ENCODE measurements around the gene PRKCE. TPM values are rescaled to one million over a fixed set of nuclear protein-coding genes. Genes with fewer than 3 reads are reported as not detected.
A peak's percentile ranks its signal among the peaks of the same experiment; 100 is the strongest.

PRKCE gene
- total and polyA plus RNA-seq, 2 donors (not counting 1 experiment from before 2014, with no cell fraction given), result 23.6 to 271 TPM

GRCh38 chr2:45789961-45790723, 138.7 kb downstream of the PRKCE start:
- peaks cover 61% of the 10 kb centered on the region for H3K4me1 Mint-ChIP-seq
- no peak overlapping the region for H3K27ac ChIP-seq (ENCODE audit: low read length in 2 of 2)
- TF ChIP-seq, protein P1, sequence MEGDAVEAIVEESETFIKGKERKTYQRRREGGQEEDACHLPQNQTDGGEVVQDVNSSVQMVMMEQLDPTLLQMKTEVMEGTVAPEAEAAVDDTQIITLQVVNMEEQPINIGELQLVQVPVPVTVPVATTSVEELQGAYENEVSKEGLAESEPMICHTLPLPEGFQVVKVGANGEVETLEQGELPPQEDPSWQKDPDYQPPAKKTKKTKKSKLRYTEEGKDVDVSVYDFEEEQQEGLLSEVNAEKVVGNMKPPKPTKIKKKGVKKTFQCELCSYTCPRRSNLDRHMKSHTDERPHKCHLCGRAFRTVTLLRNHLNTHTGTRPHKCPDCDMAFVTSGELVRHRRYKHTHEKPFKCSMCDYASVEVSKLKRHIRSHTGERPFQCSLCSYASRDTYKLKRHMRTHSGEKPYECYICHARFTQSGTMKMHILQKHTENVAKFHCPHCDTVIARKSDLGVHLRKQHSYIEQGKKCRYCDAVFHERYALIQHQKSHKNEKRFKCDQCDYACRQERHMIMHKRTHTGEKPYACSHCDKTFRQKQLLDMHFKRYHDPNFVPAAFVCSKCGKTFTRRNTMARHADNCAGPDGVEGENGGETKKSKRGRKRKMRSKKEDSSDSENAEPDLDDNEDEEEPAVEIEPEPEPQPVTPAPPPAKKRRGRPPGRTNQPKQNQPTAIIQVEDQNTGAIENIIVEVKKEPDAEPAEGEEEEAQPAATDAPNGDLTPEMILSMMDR (IDR thresholded peaks at IDR 0.05), result no peak
- peaks cover 92% of the 10 kb centered on the region for H3K79me2 ChIP-seq (ENCODE audit: control insufficient read depth, insufficient read depth, low read length)
- WGBS (ENCODE audit: insufficient coverage), result 76% methylated on average over 7 of the region's 10 CpGs
- ChIA-PET CTCF (interaction anchor here (0.6 to 1.4 kb wide), 5 partner anchors 9 to 569 kb away, joined by 3 to 8 read pairs (median 4); no protein-coding TSS in a partner anchor), POLR2A (no interaction called here)
- no peaks in the 10 kb centered on the region for H3K27me3 Mint-ChIP-seq
- no peak for ATAC-seq (ENCODE audit: low read depth)
- H4K20me1 ChIP-seq (ENCODE audit: control insufficient read depth, insufficient read depth, low read length, poor library complexity, severe bottlenecking), result peaks cover 88% of the 10 kb centered on the region
- DNase-seq, result no peak
- peaks cover 24 to 29% of the 10 kb centered on the region in 2 donors for H3K4me1 ChIP-seq (ENCODE audit: control insufficient read depth in 2 of 2, insufficient read depth in 2 of 2, low read length in 2 of 2)
- no peak overlapping the region for H3K9ac ChIP-seq (ENCODE audit: low read length)
- H3K36me3 ChIP-seq (replicated peaks in 1 of 2; ENCODE audit: control extremely low read depth in 1 of 2, control insufficient read depth in 1 of 2, extremely low read depth in 1 of 2, insufficient read depth in 2 of 2, low read length in 1 of 2), result no peaks in the 10 kb centered on the region
- H3K4me3 Mint-ChIP-seq, result no peak overlapping the region
- H3K27ac Mint-ChIP-seq, result no peak overlapping the region
- no peak overlapping the region for H2AFZ ChIP-seq (ENCODE audit: insufficient read depth, low read depth, low read length, poor library complexity, severe bottlenecking)
- H3K4me2 ChIP-seq (replicated peaks; ENCODE audit: low read depth, low read length, poor library complexity, severe bottlenecking), result peak overlapping the region; percentile 40
- H3K9me3 Mint-ChIP-seq (ENCODE audit: insufficient read depth), result no peaks in the 10 kb centered on the region
- no peaks in the 10 kb centered on the region for H3K27me3 ChIP-seq (replicated peaks in 1 of 4; ENCODE audit: control extremely low read depth in 1 of 4, control insufficient read depth in 3 of 4, insufficient read depth in 4 of 4, low read length in 3 of 4)
- no peak overlapping the region for H3K4me3 ChIP-seq (ENCODE audit: control extremely low read depth in 1 of 5, extremely low read depth in 1 of 5, insufficient read depth in 1 of 5, low read depth in 2 of 5, low read length in 4 of 5)
- intact Hi-C loops (cut with micrococcal nuclease), result loop anchor here (5.0 kb wide), 1 partner anchor 42 kb away; no protein-coding TSS in a partner anchor
- H3K9me3 ChIP-seq (ENCODE audit: control extremely low read depth in 1 of 3, control insufficient read depth in 2 of 3, insufficient read depth in 1 of 3, low read length in 2 of 3), result no peaks in the 10 kb centered on the region

DNA sequence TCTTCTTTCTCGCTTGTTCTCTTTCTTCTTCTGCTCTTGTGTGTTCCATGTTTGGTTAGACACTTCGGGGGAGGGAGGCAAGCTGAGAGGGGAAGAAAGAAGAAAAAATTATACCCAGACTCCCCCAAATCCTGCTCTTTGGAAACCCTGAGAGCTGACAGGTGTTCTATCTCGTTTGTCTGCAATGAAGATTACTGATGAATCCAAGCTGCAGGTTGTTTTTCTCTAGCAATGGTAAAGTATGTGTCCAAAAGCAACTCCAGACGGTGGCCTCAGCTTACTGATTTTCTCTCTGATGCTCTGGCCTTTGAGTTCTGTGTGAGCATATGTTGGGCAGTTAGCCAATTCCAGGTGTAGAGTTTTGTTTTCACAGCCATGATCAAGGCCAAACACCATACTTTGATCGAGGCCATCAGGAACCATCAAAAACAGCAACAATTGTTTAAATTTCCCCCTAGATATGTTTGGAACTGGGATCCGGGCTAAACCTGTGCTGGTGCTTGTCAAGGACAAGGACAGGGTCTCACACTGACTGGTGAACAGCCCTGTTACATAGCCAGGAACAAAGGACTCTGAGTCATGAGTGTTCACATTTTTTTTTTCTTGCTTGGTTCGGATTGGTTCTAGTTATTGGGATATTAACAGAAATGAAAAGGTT, 142.0 kb downstream of the PRKCE start:
- no peak for ATAC-seq (ENCODE audit: low read depth)
- ChIA-PET CTCF (interaction anchor here (0.7 to 1.3 kb wide), 2 partner anchors 14 to 151 kb away, joined by 3 read pairs; no protein-coding TSS in a partner anchor), POLR2A (no interaction called here)
- Histone ChIP-seq H3K79me2 (ENCODE audit: control insufficient read depth, insufficient read depth, low read length) (peaks cover 95% of the 10 kb centered on the region), H3K4me3 (ENCODE audit: control extremely low read depth in 1 of 5, extremely low read depth in 1 of 5, insufficient read depth in 1 of 5, low read depth in 2 of 5, low read length in 4 of 5) (no peak overlapping the region), H3K27me3 (replicated peaks in 1 of 4; ENCODE audit: control extremely low read depth in 1 of 4, control insufficient read depth in 3 of 4, insufficient read depth in 4 of 4, low read length in 3 of 4) (no peaks in the 10 kb centered on the region), H4K20me1 (ENCODE audit: control insufficient read depth, insufficient read depth, low read length, poor library complexity, severe bottlenecking) (peaks cover 88% of the 10 kb centered on the region), H2AFZ (ENCODE audit: insufficient read depth, low read depth, low read length, poor library complexity, severe bottlenecking) (no peak overlapping the region), H3K4me1 (ENCODE audit: control insufficient read depth in 2 of 2, insufficient read depth in 2 of 2, low read length in 2 of 2) (peaks cover 22 to 23% of the 10 kb centered on the region in 2 donors), H3K9me3 (ENCODE audit: control extremely low read depth in 1 of 3, control insufficient read depth in 2 of 3, insufficient read depth in 1 of 3, low read length in 2 of 3) (no peaks in the 10 kb centered on the region), H3K9ac (ENCODE audit: low read length) (no peak overlapping the region), H3K36me3 (replicated peaks in 1 of 2; ENCODE audit: control extremely low read depth in 1 of 2, control insufficient read depth in 1 of 2, extremely low read depth in 1 of 2, insufficient read depth in 2 of 2, low read length in 1 of 2) (no peaks in the 10 kb centered on the region), H3K4me2 (replicated peaks; ENCODE audit: low read depth, low read length, poor library complexity, severe bottlenecking) (no peak overlapping the region), H3K27ac (ENCODE audit: low read length in 2 of 2) (no peak overlapping the region)
- DNase-seq, result no peak
- no peak overlapping the region for H3K4me3 Mint-ChIP-seq
- WGBS (ENCODE audit: insufficient coverage), result 94% methylated on average over 2 of the region's 7 CpGs
- no peaks in the 10 kb centered on the region for H3K27me3 Mint-ChIP-seq
- TF ChIP-seq, protein P1 (IDR thresholded peaks at IDR 0.05), result no peak
- no peak for TF ChIP-seq EZH2 (IDR thresholded peaks at IDR 0.05; ENCODE audit: borderline replicate concordance, insufficient read depth, low read depth, low read length, poor library complexity, severe bottlenecking)
- peaks cover 42% of the 10 kb centered on the region for H3K4me1 Mint-ChIP-seq
- no peak overlapping the region for H3K27ac Mint-ChIP-seq
- no peaks in the 10 kb centered on the region for H3K9me3 Mint-ChIP-seq (ENCODE audit: insufficient read depth)
- intact Hi-C loops (cut with micrococcal nuclease), result no loop called here
